Measurements from ENCODE around the gene UBL5.
A peak's percentile ranks its signal among the peaks of the same experiment; 100 is the strongest.

UBL5 gene

DNA sequence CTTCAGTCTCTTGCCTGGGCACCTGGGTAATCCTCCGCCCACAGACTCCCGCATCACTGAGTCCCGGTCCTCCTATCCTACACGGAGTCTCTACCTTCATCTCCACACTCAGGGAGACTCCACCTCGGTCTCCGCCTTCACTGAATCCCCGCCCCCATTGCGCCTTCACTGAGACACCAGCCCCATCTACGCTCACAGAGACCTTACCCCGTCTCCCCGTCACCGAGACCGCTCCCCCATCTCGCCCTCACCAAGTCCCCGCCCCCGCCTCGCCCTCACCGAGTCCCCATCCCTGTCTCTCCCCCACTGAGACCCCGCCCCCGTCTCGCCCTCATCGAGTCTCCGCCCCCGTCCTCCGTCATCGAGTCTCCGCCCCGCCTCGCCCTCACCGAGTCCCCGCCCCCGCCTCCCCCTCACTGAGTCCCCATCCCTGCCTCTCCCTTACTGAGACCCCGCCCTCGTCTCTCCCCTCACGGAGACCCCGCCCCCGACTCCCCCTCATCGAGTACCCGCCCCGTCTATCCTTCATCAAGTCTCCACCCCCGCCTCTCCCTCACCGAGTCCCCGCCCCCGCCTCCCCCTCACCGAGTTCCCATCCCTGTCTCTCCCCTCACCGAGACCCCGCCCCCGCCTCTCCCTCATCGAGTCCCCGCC is 36.0 kb upstream of the UBL5 start:
- TF ChIP-seq, protein P1, sequence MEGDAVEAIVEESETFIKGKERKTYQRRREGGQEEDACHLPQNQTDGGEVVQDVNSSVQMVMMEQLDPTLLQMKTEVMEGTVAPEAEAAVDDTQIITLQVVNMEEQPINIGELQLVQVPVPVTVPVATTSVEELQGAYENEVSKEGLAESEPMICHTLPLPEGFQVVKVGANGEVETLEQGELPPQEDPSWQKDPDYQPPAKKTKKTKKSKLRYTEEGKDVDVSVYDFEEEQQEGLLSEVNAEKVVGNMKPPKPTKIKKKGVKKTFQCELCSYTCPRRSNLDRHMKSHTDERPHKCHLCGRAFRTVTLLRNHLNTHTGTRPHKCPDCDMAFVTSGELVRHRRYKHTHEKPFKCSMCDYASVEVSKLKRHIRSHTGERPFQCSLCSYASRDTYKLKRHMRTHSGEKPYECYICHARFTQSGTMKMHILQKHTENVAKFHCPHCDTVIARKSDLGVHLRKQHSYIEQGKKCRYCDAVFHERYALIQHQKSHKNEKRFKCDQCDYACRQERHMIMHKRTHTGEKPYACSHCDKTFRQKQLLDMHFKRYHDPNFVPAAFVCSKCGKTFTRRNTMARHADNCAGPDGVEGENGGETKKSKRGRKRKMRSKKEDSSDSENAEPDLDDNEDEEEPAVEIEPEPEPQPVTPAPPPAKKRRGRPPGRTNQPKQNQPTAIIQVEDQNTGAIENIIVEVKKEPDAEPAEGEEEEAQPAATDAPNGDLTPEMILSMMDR (IDR thresholded peaks at IDR 0.05; ENCODE audit: low read depth, low read length) = no peak
- peak; percentile 92 for DNase-seq (ENCODE audit: extremely low read depth, low read depth)

DNA sequence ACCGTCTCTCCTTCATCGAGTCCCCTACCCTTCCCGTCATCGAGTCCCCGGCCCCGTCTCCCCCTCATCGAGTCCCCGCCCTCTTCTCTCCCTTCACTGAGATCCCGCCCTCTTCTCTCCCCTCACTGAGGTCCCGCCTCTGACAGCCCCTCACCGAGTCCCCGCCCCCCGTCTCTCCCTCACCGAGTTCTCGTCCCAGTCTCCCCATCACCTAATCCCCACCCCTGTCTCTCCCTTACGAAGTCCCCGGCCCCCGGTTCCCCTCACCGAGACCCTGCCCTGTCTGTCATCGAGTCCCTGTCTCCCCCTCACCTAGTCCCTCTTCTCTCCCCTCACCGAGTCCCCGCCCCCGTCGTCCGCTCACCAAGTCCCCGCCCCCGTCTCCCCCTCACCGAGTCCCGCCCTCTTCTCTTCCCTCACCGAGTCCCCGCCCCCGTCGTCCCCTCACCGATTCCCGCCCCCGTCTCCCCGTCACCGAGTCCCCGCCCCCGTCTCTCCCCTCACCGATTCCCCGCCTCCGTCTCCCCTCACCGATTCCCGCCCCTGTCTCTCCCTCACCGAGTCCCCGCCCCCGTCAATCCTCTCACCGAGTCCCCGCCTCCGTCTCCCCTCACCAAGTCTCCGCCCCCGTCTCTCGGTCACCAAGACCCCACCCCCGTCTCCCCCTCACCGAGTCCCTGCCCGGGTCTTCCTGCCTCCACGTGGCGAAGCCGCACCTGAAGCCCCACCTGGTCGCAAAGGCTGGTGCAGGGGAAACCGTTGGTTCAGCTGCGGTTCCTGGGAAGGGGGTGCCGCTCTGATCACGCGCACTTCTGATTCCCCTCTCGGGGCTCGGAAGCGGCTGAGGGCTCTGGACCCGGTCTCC is 35.3 kb upstream of the UBL5 start:
- TF ChIP-seq, protein P1 (IDR thresholded peaks at IDR 0.05; ENCODE audit: low read depth, low read length) = no peak
- DNase-seq (ENCODE audit: extremely low read depth, low read depth) = peak; percentile 88

DNA sequence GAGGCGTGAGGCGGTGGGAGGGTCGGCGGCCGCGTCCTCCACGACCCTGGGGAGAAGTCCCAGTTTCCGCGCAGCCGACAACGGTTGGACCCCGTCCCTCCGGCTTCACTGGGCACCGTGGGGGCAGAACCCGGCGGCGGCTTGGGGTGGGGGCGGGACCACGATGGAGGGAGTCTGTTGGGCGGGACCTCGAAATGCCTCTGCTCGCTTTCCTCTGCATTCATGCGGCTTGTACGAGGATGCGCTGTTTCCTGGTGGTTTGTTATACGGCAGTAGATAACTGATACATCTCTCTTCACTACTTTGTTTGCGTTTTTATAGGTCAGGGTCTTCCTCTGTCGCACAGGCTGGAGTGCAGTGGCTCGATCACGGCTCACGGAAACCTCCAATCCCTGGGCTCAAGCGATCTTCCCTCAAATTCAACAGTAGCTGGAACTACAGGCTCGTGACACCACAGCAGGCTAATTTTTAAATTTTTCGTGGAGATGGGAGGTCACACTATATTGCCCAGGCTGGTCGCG is 34.6 kb upstream of the UBL5 start:
- TF ChIP-seq, protein P1 (IDR thresholded peaks at IDR 0.05; ENCODE audit: low read depth, low read length) = no peak
- no peak for DNase-seq (ENCODE audit: extremely low read depth, low read depth)

DNA sequence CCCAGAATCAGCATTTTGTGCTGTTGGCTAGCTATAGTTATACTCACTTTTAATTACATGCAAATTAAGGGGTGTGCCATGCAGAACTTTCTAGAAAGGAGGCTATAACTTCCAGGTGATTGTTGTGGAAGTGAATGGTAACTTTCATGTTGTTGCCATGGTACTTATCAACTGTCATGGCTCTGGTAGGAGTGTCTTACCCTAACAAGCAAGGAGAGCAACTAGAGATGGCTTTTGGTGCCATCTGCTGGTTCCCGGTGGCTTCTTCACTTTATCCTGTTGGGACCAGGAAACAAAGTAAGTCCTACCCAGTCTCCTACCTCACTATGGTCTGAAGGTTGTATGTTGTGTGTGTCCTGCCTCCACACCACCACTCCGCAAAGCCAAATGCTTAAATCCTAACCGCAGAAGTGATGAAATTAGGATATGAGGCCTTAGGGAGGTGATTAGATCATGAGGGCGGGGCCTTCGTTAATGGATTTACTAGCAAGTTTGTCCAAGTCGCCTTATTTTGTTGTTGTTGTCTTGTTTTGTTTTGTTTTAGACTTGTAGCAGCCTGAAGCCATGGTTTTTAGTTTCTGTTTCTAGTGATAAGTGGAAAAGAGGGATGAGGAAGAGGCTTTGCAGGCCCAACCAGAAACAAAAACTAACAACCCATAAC is 31.5 kb upstream of the UBL5 start:
- TF ChIP-seq, protein P1 (IDR thresholded peaks at IDR 0.05; ENCODE audit: low read depth, low read length) = peak; percentile 86
- peak; percentile 76 for DNase-seq (ENCODE audit: extremely low read depth, low read depth)

DNA sequence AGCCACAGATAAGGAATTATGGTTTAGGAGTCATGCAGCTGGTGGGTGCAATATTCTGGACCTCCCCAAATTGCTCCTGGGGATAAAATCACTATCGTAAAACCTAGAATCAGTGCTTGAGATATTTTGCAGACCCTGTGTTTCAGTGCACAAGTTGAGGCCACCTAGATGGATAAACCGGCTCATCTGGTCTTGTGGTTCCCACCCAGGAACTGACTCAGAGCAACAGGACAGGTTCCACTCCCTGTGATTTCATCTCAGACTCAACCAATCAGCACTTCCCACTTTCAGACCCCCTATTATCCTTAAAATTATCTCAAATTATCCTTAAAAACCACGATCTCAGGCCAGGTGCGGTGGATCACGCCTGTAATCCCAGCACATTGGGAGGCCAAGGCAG is 29.8 kb upstream of the UBL5 start:
- DNase-seq (ENCODE audit: extremely low read depth, low read depth) = no peak
- TF ChIP-seq, protein P1 (IDR thresholded peaks at IDR 0.05; ENCODE audit: low read depth, low read length) = no peak

DNA sequence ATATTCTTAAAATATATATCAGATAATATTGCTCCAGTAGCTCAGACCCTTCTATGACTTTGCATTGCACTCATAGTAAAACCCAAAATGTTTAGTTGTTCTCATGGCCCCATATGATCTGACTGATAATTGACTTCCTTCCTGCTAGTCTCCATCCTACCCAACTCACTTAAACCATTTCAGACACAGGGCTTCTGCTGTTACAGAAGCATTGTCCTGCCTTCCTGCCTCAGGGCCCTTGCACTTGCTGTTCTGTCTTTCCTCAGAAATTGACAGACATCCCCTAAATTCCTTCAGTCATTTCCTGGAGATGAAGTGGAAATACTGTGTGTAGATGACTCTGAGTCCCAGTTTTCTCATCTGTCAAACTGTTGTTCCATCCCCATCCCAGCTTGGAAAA is 28.6 kb upstream of the UBL5 start:
- DNase-seq (ENCODE audit: extremely low read depth, low read depth) = no peak
- TF ChIP-seq, protein P1 (IDR thresholded peaks at IDR 0.05; ENCODE audit: low read depth, low read length) = no peak
